ENCODE data around the gene MGA.

- TF ChIP-seq BHLHE40 (IDR thresholded peaks at IDR 0.05; ENCODE audit: low read depth, low read length) (no peak), ELK1 (IDR thresholded peaks at IDR 0.05; ENCODE audit: low read depth, low read length) (no peak), POLR2A (IDR thresholded peaks at IDR 0.05; ENCODE audit: low read length) (peak; percentile 60), RAD21 (conservative IDR thresholded peaks at IDR 0.05 in 1 of 2, IDR thresholded peaks at IDR 0.05 in 1 of 2) (peak; percentile 41 to 47; a peak in 3 of 5 replicates), ATOH8 (CRISPR knock-in tag; IDR thresholded peaks at IDR 0.05; ENCODE audit: low read depth) (no peak), PBX3 (IDR thresholded peaks at IDR 0.05) (no peak), RNF2 (IDR thresholded peaks at IDR 0.05; ENCODE audit: borderline replicate concordance, low read depth) (no peak), RFX5 (IDR thresholded peaks at IDR 0.05) (no peak), FOSL2 (IDR thresholded peaks at IDR 0.05) (no peak), FOSL2 (CRISPR knock-in tag; IDR thresholded peaks at IDR 0.05) (no peak)
- TF ChIP-seq, protein P1, sequence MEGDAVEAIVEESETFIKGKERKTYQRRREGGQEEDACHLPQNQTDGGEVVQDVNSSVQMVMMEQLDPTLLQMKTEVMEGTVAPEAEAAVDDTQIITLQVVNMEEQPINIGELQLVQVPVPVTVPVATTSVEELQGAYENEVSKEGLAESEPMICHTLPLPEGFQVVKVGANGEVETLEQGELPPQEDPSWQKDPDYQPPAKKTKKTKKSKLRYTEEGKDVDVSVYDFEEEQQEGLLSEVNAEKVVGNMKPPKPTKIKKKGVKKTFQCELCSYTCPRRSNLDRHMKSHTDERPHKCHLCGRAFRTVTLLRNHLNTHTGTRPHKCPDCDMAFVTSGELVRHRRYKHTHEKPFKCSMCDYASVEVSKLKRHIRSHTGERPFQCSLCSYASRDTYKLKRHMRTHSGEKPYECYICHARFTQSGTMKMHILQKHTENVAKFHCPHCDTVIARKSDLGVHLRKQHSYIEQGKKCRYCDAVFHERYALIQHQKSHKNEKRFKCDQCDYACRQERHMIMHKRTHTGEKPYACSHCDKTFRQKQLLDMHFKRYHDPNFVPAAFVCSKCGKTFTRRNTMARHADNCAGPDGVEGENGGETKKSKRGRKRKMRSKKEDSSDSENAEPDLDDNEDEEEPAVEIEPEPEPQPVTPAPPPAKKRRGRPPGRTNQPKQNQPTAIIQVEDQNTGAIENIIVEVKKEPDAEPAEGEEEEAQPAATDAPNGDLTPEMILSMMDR (IDR thresholded peaks at IDR 0.05) = peak; percentile 58
- TF ChIP-seq, protein P2, sequence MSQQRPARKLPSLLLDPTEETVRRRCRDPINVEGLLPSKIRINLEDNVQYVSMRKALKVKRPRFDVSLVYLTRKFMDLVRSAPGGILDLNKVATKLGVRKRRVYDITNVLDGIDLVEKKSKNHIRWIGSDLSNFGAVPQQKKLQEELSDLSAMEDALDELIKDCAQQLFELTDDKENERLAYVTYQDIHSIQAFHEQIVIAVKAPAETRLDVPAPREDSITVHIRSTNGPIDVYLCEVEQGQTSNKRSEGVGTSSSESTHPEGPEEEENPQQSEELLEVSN (IDR thresholded peaks at IDR 0.05; ENCODE audit: borderline replicate concordance, low read depth) = peak; percentile 45; the same call in 1 of the 2 replicates
These were observed 114.1 kb downstream of the MGA start, which contains the start of gene MAPKBP1 for GRCh38 chr15:41774062-41774881.
